Endodermal cell (in vitro differentiated cells): ENCODE results near the gene CCDC68. TPM values are rescaled to one million over a fixed set of nuclear protein-coding genes. Genes with fewer than 3 reads are reported as not detected.

Source experiments
- DNase-seq: peaks from one replicate; pipeline ENCODE4 v3.0.0-alpha.2; 2017
- H3K27ac ChIP-seq: 2 replicates; pipeline ENCODE4 v1.5.1; 2013; ENCODE audit warnings: mild to moderate bottlenecking, low read depth, low read length, moderate library complexity
- H3K27me3 ChIP-seq: 2 replicates; pipeline ENCODE4 v1.6.1; 2013; ENCODE audit warnings: mild to moderate bottlenecking, low read length, moderate library complexity; ENCODE audit not compliant: insufficient read depth, control insufficient read depth, poor library complexity, severe bottlenecking
- H3K36me3 ChIP-seq: 2 replicates; pipeline ENCODE4 v1.7.0; 2013; ENCODE audit warnings: mild to moderate bottlenecking, low read length, moderate library complexity; ENCODE audit not compliant: control insufficient read depth, insufficient read depth
- H3K4me1 ChIP-seq: one replicate; pipeline ENCODE4 v1.7.0; 2013; ENCODE audit warnings: low read length; ENCODE audit not compliant: control insufficient read depth, insufficient read depth
- H3K4me3 ChIP-seq: 2 replicates; pipeline ENCODE4 v1.5.1; 2013; ENCODE audit warnings: mild to moderate bottlenecking, low read length, moderate library complexity
- H3K9ac ChIP-seq: 2 replicates; pipeline ENCODE4 v1.6.1; 2013; ENCODE audit warnings: mild to moderate bottlenecking, low read length, moderate library complexity; ENCODE audit not compliant: poor library complexity, severe bottlenecking; ENCODE audit errors: extremely low read depth
- H3K9me3 ChIP-seq: 2 replicates; pipeline ENCODE4 v1.6.1; 2013; ENCODE audit warnings: mild to moderate bottlenecking, low read length, moderate library complexity; ENCODE audit not compliant: control insufficient read depth
- H3K27ac Mint-ChIP-seq: 2 replicates; pipeline ENCODE4 v1.8.0; 2020; ENCODE audit warnings: mixed read lengths
- H3K27me3 Mint-ChIP-seq: 2 replicates; pipeline ENCODE4 v1.8.0; 2021; ENCODE audit warnings: mild to moderate bottlenecking, mixed read lengths; ENCODE audit not compliant: insufficient read depth
- H3K36me3 Mint-ChIP-seq: 2 replicates; pipeline ENCODE4 v1.8.0; 2020; ENCODE audit warnings: low read depth, mixed read lengths
- H3K4me1 Mint-ChIP-seq: 2 replicates; pipeline ENCODE4 v1.8.0; 2020; ENCODE audit warnings: mixed read lengths
- H3K4me3 Mint-ChIP-seq: 2 replicates; pipeline ENCODE4 v1.8.0; 2020; ENCODE audit warnings: mild to moderate bottlenecking, moderate library complexity, mixed read lengths
- H3K9me3 Mint-ChIP-seq: 2 replicates; pipeline ENCODE4 v1.8.0; 2020; ENCODE audit warnings: mild to moderate bottlenecking, mixed read lengths
- WGBS, 2 experiments: methylation state at CpG; one replicate each; pipeline versions ENCODE4 v1.1.5 to v1.1.7; 2013; ENCODE audit warnings: missing lambda C conversion rate in 2 of 2, mixed read lengths in 1 of 2; ENCODE audit not compliant: insufficient coverage in 1 of 2, insufficient read length in 1 of 2; 5-methylcytosine and 5-hydroxymethylcytosine counted together
- total RNA-seq, 2 donors: library from RNA; stranded (reverse); fragmentation: NEBNext Ultra II Directional in 1 of 2; extraction: Animal tissue kit (Norgen Biotek cat#: 25700) in 1 of 2; gene quantifications; 2 replicates in 1 of 2; 3 replicates in 1 of 2; pipeline ENCODE4 v1.2.1, GENCODE V29; 2021
- TF ChIP-seq, protein P1 (sequence below): fragments of 200-600 bp; sonication (generic); conservative IDR thresholded peaks from 2 replicates; pipeline ENCODE4 v1.5.0; 2021; ENCODE audit warnings: antibody characterized with exemption, mild to moderate bottlenecking

CCDC68 gene
- total RNA-seq, 2 donors from 2014 or later, result 0.53 to 0.80 TPM

DNA sequence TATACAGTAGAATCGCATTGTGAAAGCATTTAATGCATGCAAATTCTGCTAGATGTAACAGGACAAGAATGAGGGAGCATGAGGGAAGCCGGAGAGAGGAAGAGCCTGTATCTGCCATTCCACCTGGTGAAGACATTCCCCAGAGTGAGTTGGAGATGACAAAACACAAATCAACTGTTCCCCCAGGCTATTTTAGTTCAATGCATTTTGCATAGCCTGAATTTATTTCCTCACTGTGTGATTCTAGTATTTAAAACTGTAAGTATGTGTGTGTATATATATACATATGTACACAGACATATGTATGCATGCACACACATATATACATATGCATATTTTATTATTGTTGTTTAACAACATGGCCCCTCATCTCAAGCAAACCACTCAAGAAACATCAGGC is 54.7 kb downstream of the CCDC68 start:
- no peak for DNase-seq
- H3K36me3 ChIP-seq, result no peaks in the 10 kb centered on the region
- no peak overlapping the region for H3K9ac ChIP-seq
- no peaks in the 10 kb centered on the region for H3K9me3 ChIP-seq
- Mint-ChIP-seq H3K27me3 (no peaks in the 10 kb centered on the region), H3K4me1 (no peaks in the 10 kb centered on the region), H3K27ac (no peak overlapping the region), H3K36me3 (no peaks in the 10 kb centered on the region), H3K9me3 (peaks cover 2% of the 10 kb centered on the region), H3K4me3 (no peak overlapping the region)
- TF ChIP-seq, protein P1, sequence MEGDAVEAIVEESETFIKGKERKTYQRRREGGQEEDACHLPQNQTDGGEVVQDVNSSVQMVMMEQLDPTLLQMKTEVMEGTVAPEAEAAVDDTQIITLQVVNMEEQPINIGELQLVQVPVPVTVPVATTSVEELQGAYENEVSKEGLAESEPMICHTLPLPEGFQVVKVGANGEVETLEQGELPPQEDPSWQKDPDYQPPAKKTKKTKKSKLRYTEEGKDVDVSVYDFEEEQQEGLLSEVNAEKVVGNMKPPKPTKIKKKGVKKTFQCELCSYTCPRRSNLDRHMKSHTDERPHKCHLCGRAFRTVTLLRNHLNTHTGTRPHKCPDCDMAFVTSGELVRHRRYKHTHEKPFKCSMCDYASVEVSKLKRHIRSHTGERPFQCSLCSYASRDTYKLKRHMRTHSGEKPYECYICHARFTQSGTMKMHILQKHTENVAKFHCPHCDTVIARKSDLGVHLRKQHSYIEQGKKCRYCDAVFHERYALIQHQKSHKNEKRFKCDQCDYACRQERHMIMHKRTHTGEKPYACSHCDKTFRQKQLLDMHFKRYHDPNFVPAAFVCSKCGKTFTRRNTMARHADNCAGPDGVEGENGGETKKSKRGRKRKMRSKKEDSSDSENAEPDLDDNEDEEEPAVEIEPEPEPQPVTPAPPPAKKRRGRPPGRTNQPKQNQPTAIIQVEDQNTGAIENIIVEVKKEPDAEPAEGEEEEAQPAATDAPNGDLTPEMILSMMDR, result no peak
- 90 to 100% methylated on average over 2 of the region's 2 CpGs for WGBS, 2 experiments
- no peak overlapping the region for H3K4me3 ChIP-seq
- no peaks in the 10 kb centered on the region for H3K4me1 ChIP-seq
- no peaks in the 10 kb centered on the region for H3K27me3 ChIP-seq
- no peak overlapping the region for H3K27ac ChIP-seq

DNA sequence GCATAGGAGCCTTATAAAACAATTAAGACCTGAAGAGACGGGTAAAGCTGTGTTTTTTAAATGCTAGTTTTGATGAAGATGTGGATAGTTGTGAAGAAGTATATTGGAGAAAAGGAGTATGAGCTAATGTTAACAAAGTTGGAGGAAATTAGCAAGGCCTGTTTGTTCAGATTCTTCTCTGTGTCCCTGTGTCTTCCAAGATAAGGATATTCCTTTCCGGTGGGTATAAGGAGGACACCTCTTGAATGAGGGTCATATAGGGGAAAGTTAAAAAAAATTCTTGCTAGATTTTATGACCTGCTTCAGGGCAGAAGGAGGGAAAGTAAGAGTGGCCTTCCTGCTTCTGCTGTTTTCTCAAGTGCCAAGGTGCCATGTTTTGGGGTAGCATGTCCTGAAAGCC is 59.0 kb downstream of the CCDC68 start:
- H3K4me1 ChIP-seq, result no peaks in the 10 kb centered on the region
- H3K4me3 ChIP-seq, result no peak overlapping the region
- no peak overlapping the region for H3K27ac Mint-ChIP-seq
- H3K27ac ChIP-seq, result no peak overlapping the region
- H3K36me3 Mint-ChIP-seq, result no peaks in the 10 kb centered on the region
- H3K9me3 Mint-ChIP-seq, result no peaks in the 10 kb centered on the region
- H3K9me3 ChIP-seq, result no peaks in the 10 kb centered on the region
- H3K27me3 Mint-ChIP-seq, result no peaks in the 10 kb centered on the region
- no peaks in the 10 kb centered on the region for H3K4me1 Mint-ChIP-seq
- WGBS, 2 experiments, result 96 to 100% methylated on average over 1 to 2 of the region's 2 CpGs
- TF ChIP-seq, protein P1, result no peak
- no peak overlapping the region for H3K9ac ChIP-seq
- H3K4me3 Mint-ChIP-seq, result no peak overlapping the region
- H3K27me3 ChIP-seq, result no peaks in the 10 kb centered on the region
- H3K36me3 ChIP-seq, result no peaks in the 10 kb centered on the region
- DNase-seq, result no peak

DNA sequence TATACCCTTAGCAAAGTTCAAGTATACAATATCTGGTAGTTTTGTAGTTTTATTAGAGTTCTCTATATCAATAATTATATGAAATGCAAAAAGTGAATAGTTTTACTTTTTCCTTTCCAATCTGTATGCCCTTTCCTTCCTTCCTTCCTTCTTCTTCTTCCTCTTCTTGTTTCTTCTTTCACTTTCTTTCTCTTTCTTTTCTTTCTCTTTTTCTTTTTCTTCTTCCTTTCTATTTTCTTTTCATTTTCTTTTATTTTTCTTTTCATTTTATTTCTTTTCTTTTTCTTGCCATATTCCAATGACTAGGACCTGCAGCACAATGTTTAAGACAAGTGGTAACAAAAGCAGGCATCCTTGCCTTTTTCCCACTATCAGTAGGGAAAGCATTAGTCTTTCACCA is 59.8 kb downstream of the CCDC68 start:
- H3K27ac Mint-ChIP-seq, result no peak overlapping the region
- no peaks in the 10 kb centered on the region for H3K27me3 ChIP-seq
- no peaks in the 10 kb centered on the region for H3K4me1 Mint-ChIP-seq
- no peaks in the 10 kb centered on the region for H3K9me3 ChIP-seq
- TF ChIP-seq, protein P1, result no peak
- no peak overlapping the region for H3K9ac ChIP-seq
- no peak overlapping the region for H3K27ac ChIP-seq
- no peaks in the 10 kb centered on the region for H3K36me3 ChIP-seq
- H3K9me3 Mint-ChIP-seq, result no peaks in the 10 kb centered on the region
- no peak for DNase-seq
- H3K36me3 Mint-ChIP-seq, result no peaks in the 10 kb centered on the region
- no peaks in the 10 kb centered on the region for H3K27me3 Mint-ChIP-seq
- no peaks in the 10 kb centered on the region for H3K4me1 ChIP-seq
- no peak overlapping the region for H3K4me3 Mint-ChIP-seq
- no peak overlapping the region for H3K4me3 ChIP-seq
